Pancreas (tissue), 10 donors: ENCODE measurements around the gene NR1H4. TPM values are rescaled to one million over a fixed set of nuclear protein-coding genes. Genes with fewer than 3 reads are reported as not detected.
A peak's percentile ranks its signal among the peaks of the same experiment; 100 is the strongest.

Experiments used
- ATAC-seq, 4 donors: fragments of 200-7000 bp; cut with Tn5 transposase; one replicate each; pipeline versions ENCODE4 v1.8.0 to v1.9.1; 2020; ENCODE audit warnings: mild to moderate bottlenecking in 4 of 4, moderate library complexity in 4 of 4
- DNase-seq, 6 donors: peaks; one replicate each; pipeline ENCODE4 v3.0.0-alpha.2; 2020
- FAIRE-seq: peaks from 2 replicates; lab custom pipeline; 2012; peaks lifted over from hg19 to GRCh38; lab: Jason Lieb, UNC
- H3K27ac ChIP-seq, 4 donors: fragments of 200-600 bp; sonication (generic); 1 replicate in 3 of 4; 2 replicates in 1 of 4; pipeline versions ENCODE4 v1.5.0 to v1.8.0; 2020
- H3K27me3 ChIP-seq, 4 donors: fragments of 200-600 bp; one replicate each; pipeline ENCODE4 v1.8.0; 2021
- H3K36me3 ChIP-seq, 3 donors: fragments of 200-600 bp; sonication (generic) in 1 of 3; one replicate each; pipeline versions ENCODE4 v1.5.0 to v1.8.0; 2020 to 2021
- H3K4me1 ChIP-seq, 3 donors: fragments of 200-600 bp; one replicate each; pipeline ENCODE4 v1.8.0; 2021
- H3K4me3 ChIP-seq, 4 donors: fragments of 200-600 bp; sonication (generic) in 2 of 4; one replicate each; pipeline versions ENCODE4 v1.5.0 to v1.8.0; 2020 to 2021
- H3K9me3 ChIP-seq, 4 donors: fragments of 200-600 bp; one replicate each; pipeline ENCODE4 v1.8.0; 2021
- CTCF ChIP-seq, 4 donors: fragments of 200-600 bp; sonication (generic) in 3 of 4; IDR thresholded peaks; one replicate each; pipeline versions ENCODE4 v1.5.0 to v1.8.0; 2021; ENCODE audit warnings: antibody characterized with exemption in 4 of 4
- WGBS, 2 donors: extraction: QIAGEN DNeasy Blood & Tissue Kit; methylation state at CpG; one replicate each; pipeline ENCODE4 v1.1.7; 2013; 5-methylcytosine and 5-hydroxymethylcytosine counted together
- intact Hi-C, 3 donors: fragments of 100-400 bp; cut with DNase I; formaldehyde crosslinking; loops; one replicate each; pipeline versions ENCODE4 v1.11.1 to v1.14.2; 2022
- polyA plus RNA-seq, 2 donors: library from polyadenylated mRNA; stranded (reverse); fragments of 200-250 nt; gene quantifications; one replicate each; pipeline ENCODE4 v1.2.3, GENCODE V29; 2013
- total RNA-seq, 6 donors: library from RNA; stranded (reverse); fragmentation: NEBNext Ultra II Directional in 4 of 6; extraction: Animal tissue kit (Norgen Biotek cat#: 25700) in 4 of 6; gene quantifications; one replicate each; pipeline versions ENCODE4 v1.2.1 to v1.2.4, GENCODE V29; 2021 to 2023
- donor health status: healthy with polysubstance abuse.
- donor health status: DM: no; HTN: no; CAD: no; lungs with moderate emphysema.
- donor health status: DM: no; HTN: no; CAD: no.
- donor health status: control.
- donor health status: control.
- donor health status: Bipolar disorder and iron deficiency.
- donor health status: DM: yes; HTN: yes; CAD: no.
- donor health status: DM: no; HTN: no; CAD: no.
- donor health status: DM: no; HTN: no; CAD: no.
- donor health status: DM: yes; HTN: yes; CAD: no.

NR1H4 gene
- total and polyA plus RNA-seq, 8 donors, result 1.1 to 9.2 (median 2.8) TPM

GRCh38 chr12:100474617-100475016 lies 951 bp downstream of the NR1H4 start:
- intact Hi-C loops, result no loop called here
- DNase-seq (no peak), FAIRE-seq (no peak), ATAC-seq (no peak)
- no peaks in the 10 kb centered on the region for H3K4me1 ChIP-seq
- H3K27me3 ChIP-seq, result peaks cover 0 to 4% (median 0%) of the 10 kb centered on the region in 4 donors
- no peaks in the 10 kb centered on the region for H3K9me3 ChIP-seq
- WGBS, 2 donors, result 24 to 30% methylated on average over 1 of the region's 1 CpG
- H3K27ac ChIP-seq, result no peak overlapping the region
- H3K4me3 ChIP-seq, result no peak overlapping the region
- TF ChIP-seq CTCF (IDR thresholded peaks at IDR 0.05), result no peak
- H3K36me3 ChIP-seq, result no peaks in the 10 kb centered on the region

- Histone ChIP-seq H3K4me1 (no peaks in the 10 kb centered on the region), H3K9me3 (no peaks in the 10 kb centered on the region), H3K27ac (peak overlapping the region in 2 of 4 donors; percentile 47 to 63), H3K36me3 (no peaks in the 10 kb centered on the region), H3K4me3 (no peak overlapping the region), H3K27me3 (peaks cover 0 to 4% (median 0%) of the 10 kb centered on the region in 4 donors)
- DNase-seq (peak in 2 of 6 donors; percentile 21 to 35), FAIRE-seq (no peak), ATAC-seq (peak; percentile 70 to 88 (median 78))
- no peak for TF ChIP-seq CTCF (IDR thresholded peaks at IDR 0.05)
- WGBS, 2 donors, result 30 to 31% methylated on average over 14 of the region's 14 CpGs
- intact Hi-C loops, result no loop called here
These were observed 2.5 kb downstream of the NR1H4 start for GRCh38 chr12:100476013-100476751.

- Histone ChIP-seq H3K4me1 (peaks cover 0 to 12% (median 0%) of the 10 kb centered on the region in 3 donors), H3K27me3 (peaks cover 0 to 4% (median 0%) of the 10 kb centered on the region in 4 donors), H3K9me3 (no peaks in the 10 kb centered on the region), H3K36me3 (no peaks in the 10 kb centered on the region), H3K27ac (no peak overlapping the region), H3K4me3 (no peak overlapping the region)
- no peak for FAIRE-seq
- intact Hi-C loops, result no loop called here
- TF ChIP-seq CTCF (IDR thresholded peaks at IDR 0.05), result no peak
- DNase-seq, result no peak
- no peak for ATAC-seq
- WGBS, 2 donors, result 76 to 83% methylated on average over 5 of the region's 5 CpGs
These were observed 7.4 kb downstream of the NR1H4 start for GRCh38 chr12:100481021-100481420.

- intact Hi-C loops, result no loop called here
- no peak for FAIRE-seq
- H3K9me3 ChIP-seq, result no peaks in the 10 kb centered on the region
- H3K36me3 ChIP-seq, result no peaks in the 10 kb centered on the region
- H3K4me1 ChIP-seq, result peaks cover 0 to 12% (median 0%) of the 10 kb centered on the region in 3 donors
- H3K27me3 ChIP-seq, result no peaks in the 10 kb centered on the region
- peak in 3 of 4 donors; percentile 41 to 75 (median 56) for ATAC-seq
- no peak for TF ChIP-seq CTCF (IDR thresholded peaks at IDR 0.05)
- H3K4me3 ChIP-seq, result no peak overlapping the region
- no peak overlapping the region for H3K27ac ChIP-seq
- no peak for DNase-seq
- 36% methylated on average over 6 of the region's 6 CpGs for WGBS, 2 donors
These were observed 10.7 kb downstream of the NR1H4 start for GRCh38 chr12:100484183-100484886.
